LNCaP clone FGC (cell line): ENCODE measurements around the gene ZNF628.
A peak's percentile ranks its signal among the peaks of the same experiment; 100 is the strongest.

Experiments
- DNase-seq: peaks from one replicate; pipeline ENCODE4 v3.0.0-alpha.2; 2011; ENCODE audit warnings: low read depth
- H3K4me3 ChIP-seq: 2 replicates; pipeline ENCODE4 v1.5.1; 2011; ENCODE audit warnings: mild to moderate bottlenecking, low read depth, low read length, control low read depth
- TF ChIP-seq, protein P1 (sequence below): IDR thresholded peaks from 2 replicates; pipeline ENCODE4 v1.5.1; 2012; ENCODE audit warnings: mild to moderate bottlenecking; ENCODE audit not compliant: control insufficient read depth, insufficient read depth; ENCODE audit errors: extremely low read depth

Gene ZNF628

DNA sequence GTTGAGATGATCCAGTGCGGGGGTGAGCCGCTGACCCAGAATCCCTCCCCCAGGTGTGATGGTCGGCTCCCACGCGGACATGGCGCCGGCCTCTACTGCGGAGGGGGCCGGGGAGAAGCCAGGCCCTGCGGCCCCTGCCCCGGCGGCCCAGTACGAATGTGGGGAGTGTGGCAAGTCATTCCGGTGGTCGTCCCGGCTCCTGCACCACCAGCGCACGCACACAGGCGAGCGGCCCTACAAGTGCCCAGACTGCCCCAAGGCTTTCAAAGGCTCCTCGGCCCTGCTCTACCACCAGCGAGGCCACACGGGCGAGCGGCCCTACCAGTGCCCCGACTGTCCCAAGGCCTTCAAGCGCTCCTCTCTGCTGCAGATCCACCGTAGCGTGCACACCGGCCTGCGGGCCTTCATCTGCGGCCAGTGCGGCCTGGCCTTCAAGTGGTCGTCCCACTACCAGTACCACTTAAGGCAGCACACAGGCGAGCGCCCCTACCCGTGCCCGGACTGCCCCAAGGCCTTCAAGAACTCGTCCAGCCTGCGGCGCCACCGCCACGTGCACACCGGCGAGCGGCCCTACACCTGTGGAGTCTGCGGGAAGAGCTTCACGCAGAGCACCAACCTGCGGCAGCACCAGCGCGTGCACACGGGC, 4.9 kb downstream of the ZNF628 start:
- TF ChIP-seq, protein P1, sequence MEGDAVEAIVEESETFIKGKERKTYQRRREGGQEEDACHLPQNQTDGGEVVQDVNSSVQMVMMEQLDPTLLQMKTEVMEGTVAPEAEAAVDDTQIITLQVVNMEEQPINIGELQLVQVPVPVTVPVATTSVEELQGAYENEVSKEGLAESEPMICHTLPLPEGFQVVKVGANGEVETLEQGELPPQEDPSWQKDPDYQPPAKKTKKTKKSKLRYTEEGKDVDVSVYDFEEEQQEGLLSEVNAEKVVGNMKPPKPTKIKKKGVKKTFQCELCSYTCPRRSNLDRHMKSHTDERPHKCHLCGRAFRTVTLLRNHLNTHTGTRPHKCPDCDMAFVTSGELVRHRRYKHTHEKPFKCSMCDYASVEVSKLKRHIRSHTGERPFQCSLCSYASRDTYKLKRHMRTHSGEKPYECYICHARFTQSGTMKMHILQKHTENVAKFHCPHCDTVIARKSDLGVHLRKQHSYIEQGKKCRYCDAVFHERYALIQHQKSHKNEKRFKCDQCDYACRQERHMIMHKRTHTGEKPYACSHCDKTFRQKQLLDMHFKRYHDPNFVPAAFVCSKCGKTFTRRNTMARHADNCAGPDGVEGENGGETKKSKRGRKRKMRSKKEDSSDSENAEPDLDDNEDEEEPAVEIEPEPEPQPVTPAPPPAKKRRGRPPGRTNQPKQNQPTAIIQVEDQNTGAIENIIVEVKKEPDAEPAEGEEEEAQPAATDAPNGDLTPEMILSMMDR = no peak
- DNase-seq = no peak

DNA sequence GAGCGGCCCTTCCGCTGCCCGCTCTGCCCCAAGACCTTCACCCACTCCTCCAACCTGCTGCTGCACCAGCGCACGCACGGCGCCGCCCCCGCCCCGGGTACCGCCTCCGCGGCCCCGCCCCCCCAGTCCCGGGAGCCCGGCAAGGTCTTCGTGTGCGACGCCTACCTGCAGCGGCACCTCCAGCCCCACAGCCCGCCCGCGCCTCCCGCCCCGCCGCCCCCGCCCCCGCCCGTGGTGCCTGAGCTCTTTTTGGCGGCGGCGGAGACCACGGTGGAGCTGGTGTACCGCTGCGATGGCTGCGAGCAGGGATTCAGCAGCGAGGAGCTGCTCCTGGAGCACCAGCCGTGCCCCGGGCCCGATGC, 5.4 kb downstream of the ZNF628 start:
- no peak overlapping the region for H3K4me3 ChIP-seq
- TF ChIP-seq, protein P1 = no peak

More for the DNA sequence above, 4.9 kb downstream of the ZNF628 start:
- H3K4me3 ChIP-seq = no peak overlapping the region

DNA sequence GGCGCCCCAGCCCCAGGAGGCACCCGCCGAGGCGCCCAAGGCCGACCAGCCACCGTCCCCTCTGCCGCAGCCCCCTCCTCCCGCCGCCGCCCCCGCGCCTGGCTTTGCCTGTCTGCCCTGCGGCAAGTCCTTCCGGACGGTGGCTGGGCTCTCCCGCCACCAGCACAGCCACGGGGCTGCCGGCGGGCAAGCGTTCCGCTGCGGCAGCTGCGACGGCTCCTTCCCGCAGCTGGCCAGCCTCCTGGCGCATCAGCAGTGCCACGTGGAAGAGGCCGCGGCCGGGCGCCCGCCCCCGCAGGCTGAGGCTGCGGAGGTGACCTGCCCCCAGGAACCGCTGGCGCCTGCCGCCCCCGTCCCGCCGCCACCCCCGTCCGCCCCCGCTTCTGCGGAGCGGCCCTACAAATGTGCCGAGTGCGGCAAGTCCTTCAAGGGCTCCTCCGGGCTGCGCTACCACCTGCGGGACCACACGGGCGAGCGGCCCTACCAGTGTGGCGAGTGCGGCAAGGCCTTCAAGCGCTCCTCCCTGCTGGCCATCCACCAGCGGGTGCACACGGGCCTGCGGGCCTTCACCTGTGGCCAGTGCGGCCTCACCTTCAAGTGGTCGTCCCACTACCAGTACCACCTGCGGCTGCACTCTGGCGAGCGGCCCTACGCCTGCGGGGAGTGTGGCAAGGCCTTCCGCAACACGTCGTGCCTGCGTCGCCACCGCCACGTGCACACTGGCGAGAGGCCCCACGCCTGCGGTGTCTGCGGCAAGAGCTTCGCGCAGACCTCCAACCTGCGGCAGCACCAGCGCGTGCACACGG, 5.9 kb downstream of the ZNF628 start:
- TF ChIP-seq, protein P1 = no peak
- no peak for DNase-seq

More for the DNA sequence above, 5.4 kb downstream of the ZNF628 start:
- no peak for DNase-seq

DNA sequence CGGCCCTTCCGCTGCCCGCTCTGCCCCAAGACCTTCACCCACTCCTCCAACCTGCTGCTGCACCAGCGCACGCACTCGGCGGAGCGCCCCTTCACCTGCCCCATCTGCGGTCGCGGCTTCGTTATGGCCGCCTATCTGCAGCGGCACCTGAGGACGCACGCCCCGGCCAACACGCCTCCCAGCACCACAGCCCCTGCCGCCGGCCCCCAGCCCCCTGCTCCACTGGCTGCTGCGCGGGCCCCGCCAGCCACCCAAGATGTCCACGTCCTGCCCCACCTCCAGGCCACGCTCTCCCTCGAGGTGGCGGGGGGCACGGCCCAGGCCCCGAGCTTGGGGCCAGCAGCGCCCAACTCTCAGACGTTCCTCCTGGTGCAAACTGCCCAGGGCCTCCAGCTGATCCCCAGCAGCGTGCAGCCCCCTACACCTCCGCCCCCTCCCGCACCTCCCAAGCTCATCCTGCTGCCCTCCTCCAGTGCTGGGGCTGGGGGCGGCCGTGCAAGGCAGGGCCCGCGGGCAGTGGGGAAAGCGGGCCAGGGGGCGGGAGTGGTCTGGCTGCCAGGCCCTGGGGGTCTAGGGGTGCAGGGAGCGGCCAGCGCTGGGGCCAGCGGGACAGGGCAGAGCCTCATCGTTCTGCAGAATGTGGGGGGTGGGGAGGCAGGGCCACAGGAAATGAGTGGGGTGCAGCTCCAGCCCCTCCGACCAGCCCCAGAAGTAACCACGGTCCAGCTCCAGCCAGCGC, 6.7 kb downstream of the ZNF628 start:
- no peak for DNase-seq
- TF ChIP-seq, protein P1 = no peak
- no peak overlapping the region for H3K4me3 ChIP-seq

More for the DNA sequence above, 5.9 kb downstream of the ZNF628 start:
- no peak overlapping the region for H3K4me3 ChIP-seq

DNA sequence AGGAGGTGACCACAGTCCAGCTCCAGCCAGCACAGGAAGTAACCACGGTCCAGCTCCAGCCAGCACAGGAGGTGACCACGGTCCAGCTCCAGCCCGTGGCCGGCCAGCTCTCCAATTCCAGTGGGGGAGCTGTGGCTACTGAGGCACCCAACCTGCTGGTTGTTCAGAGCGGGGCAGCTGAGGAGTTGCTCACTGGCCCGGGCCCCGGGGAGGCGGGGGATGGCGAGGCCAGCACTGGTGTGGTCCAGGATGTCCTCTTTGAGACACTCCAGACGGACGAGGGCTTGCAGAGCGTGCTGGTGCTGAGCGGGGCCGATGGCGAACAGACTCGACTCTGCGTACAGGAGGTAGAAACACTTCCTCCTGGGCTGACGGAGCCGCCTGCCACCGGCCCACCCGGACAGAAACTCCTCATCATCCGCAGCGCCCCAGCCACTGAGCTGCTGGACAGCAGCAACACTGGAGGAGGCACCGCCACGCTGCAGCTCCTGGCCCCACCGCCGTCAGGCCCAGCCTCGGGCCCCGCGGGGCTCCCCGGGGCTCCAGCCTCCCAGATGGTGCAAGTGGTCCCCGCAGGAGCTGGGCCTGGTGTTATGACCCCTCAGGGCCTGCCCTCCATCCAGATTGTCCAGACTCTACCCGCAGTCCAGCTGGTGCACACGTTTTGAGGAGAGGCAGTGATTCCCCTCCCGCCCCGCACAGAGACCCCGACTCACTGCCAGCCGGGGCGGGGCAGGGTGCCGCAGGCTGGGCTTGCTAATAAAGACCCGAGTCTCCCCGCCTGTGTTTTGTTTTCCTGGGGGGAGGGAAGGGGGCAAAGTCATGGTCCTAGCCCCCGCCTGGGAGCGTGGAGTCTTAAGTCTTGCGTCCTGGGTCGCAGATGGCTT, 7.5 kb downstream of the ZNF628 start:
- peak overlapping the region; percentile 89 for H3K4me3 ChIP-seq
- no peak for DNase-seq

More for the DNA sequence above, 7.5 kb downstream of the ZNF628 start:
- TF ChIP-seq, protein P1 = no peak
